Neural progenitor cell (in vitro differentiated cells): ENCODE measurements around the gene TEF. TPM values are rescaled to one million over a fixed set of nuclear protein-coding genes. Genes with fewer than 3 reads are reported as not detected.

Experiments
- DNase-seq: peaks from one replicate; pipeline ENCODE4 v3.0.0-alpha.2; 2016; ENCODE audit warnings: low spot score
- H2AFZ ChIP-seq: fragments of 200-600 bp; sonication (generic); replicated peaks from 2 replicates; pipeline ENCODE4 v1.6.1; 2016; ENCODE audit warnings: antibody characterized with exemption
- H3F3A ChIP-seq: fragments of 200-600 bp; sonication (generic); 2 replicates; pipeline ENCODE4 v1.6.1; 2016; ENCODE audit warnings: antibody characterized with exemption, low read depth
- H3K27ac ChIP-seq: fragments of 200-600 bp; sonication (generic); 2 replicates; pipeline ENCODE4 v1.5.1; 2016; ENCODE audit warnings: mild to moderate bottlenecking
- H3K27me3 ChIP-seq: fragments of 200-600 bp; sonication (generic); 2 replicates; pipeline ENCODE4 v1.6.1; 2016; ENCODE audit warnings: mild to moderate bottlenecking, moderate library complexity
- H3K36me3 ChIP-seq: fragments of 200-600 bp; sonication (generic); 2 replicates; pipeline ENCODE4 v1.5.1; 2016
- H3K4me1 ChIP-seq: fragments of 200-600 bp; sonication (generic); 2 replicates; pipeline ENCODE4 v1.6.1; 2016; ENCODE audit warnings: mixed run types
- H3K4me2 ChIP-seq: fragments of 200-600 bp; sonication (generic); 2 replicates; pipeline ENCODE4 v1.6.1; 2016
- H3K4me3 ChIP-seq: fragments of 200-600 bp; sonication (generic); 2 replicates; pipeline ENCODE4 v1.5.1; 2016
- H3K79me2 ChIP-seq: fragments of 200-600 bp; sonication (generic); 2 replicates; pipeline ENCODE4 v1.6.1; 2016; ENCODE audit warnings: low read depth
- H3K9ac ChIP-seq: fragments of 200-600 bp; sonication (generic); 2 replicates; pipeline ENCODE4 v1.6.1; 2016
- H3K9me3 ChIP-seq: fragments of 200-600 bp; sonication (generic); 2 replicates; pipeline ENCODE4 v1.5.1; 2016; ENCODE audit warnings: low read depth
- H4K20me1 ChIP-seq: fragments of 200-600 bp; sonication (generic); 2 replicates; pipeline ENCODE4 v1.6.1; 2016; ENCODE audit warnings: low read depth
- H3K27ac Mint-ChIP-seq: 3 replicates; pipeline ENCODE4 v1.8.0; 2021; ENCODE audit warnings: mixed read lengths
- H3K27me3 Mint-ChIP-seq: 2 replicates; pipeline ENCODE4 v1.8.0; 2022; ENCODE audit warnings: low read depth, mild to moderate bottlenecking, inconsistent platforms, moderate library complexity, mixed read lengths; ENCODE audit not compliant: insufficient read depth
- H3K36me3 Mint-ChIP-seq: 3 replicates; pipeline ENCODE4 v1.8.0; 2021; ENCODE audit warnings: mixed read lengths
- H3K4me1 Mint-ChIP-seq: 3 replicates; pipeline ENCODE4 v1.8.0; 2021; ENCODE audit warnings: mixed read lengths
- H3K4me3 Mint-ChIP-seq: 3 replicates; pipeline ENCODE4 v1.8.0; 2021; ENCODE audit warnings: mild to moderate bottlenecking, moderate library complexity, mixed read lengths
- H3K9me3 Mint-ChIP-seq: 3 replicates; pipeline ENCODE4 v1.8.0; 2020; ENCODE audit warnings: mixed read lengths
- EZH2 ChIP-seq: fragments of 200-600 bp; sonication (generic); IDR thresholded peaks from 2 replicates; pipeline ENCODE4 v1.6.1; 2017; ENCODE audit warnings: antibody characterized with exemption, mild to moderate bottlenecking, moderate library complexity
- EZH2phosphoT487 ChIP-seq: fragments of 200-600 bp; sonication (generic); IDR thresholded peaks from 2 replicates; pipeline ENCODE4 v1.6.1; 2017; ENCODE audit warnings: antibody characterized with exemption
- total RNA-seq: library from RNA; depleted of rRNA; stranded (reverse); fragments of >200 nt; gene quantifications from 2 replicates; pipeline ENCODE4 v1.2.3, GENCODE V29; 2015; ENCODE audit warnings: low replicate concordance
- TF ChIP-seq, protein P1 (sequence below): fragments of 200-600 bp; sonication (generic); IDR thresholded peaks from 2 replicates; pipeline ENCODE4 v1.5.1; 2017; ENCODE audit warnings: antibody characterized with exemption, mild to moderate bottlenecking

Gene TEF
- total RNA-seq, 1 donor from 2014 or later = 11.0 TPM

DNA sequence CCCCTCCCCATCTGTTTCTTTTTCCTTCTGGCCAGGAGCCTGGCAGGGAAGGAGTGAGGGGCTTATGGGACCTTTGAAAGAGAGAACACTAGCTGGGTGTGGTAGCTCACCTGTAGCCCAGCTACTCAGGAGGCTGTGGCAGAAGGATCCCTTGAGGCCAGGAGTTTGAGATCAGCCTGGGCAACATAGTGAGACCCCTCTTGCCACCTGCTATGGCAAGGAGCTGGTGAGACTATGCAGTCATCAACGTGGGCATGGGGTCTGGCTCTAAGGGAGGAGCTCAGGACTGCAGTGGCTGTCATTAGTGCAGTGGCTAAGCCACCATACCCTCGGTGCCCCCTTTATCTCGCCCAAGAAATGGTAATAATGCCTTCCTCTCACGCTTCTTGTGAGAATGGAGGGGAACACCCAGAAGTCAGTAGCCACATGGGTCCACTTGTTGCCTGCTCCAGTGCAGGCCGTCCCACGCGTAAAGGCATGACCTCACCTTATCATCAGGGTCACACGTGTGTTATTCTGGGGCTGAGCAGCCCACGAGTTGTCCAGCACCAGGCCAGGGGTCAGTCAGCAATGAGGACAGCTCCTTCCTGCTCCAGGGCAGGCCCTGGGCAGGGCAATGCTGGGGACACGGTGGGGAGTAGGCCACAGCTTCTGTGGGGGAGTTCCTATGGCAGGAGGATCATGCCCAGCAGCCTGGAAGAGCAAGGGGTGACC is 27.7 kb upstream of the TEF start:
- no peak overlapping the region for H3K9ac ChIP-seq
- peak overlapping the region; percentile 46 for H3K27ac Mint-ChIP-seq
- H3K36me3 Mint-ChIP-seq = peaks cover 17% of the 10 kb centered on the region
- H3F3A ChIP-seq = no peaks in the 10 kb centered on the region
- TF ChIP-seq EZH2 (no peak), EZH2phosphoT487 (no peak)
- TF ChIP-seq, protein P1, sequence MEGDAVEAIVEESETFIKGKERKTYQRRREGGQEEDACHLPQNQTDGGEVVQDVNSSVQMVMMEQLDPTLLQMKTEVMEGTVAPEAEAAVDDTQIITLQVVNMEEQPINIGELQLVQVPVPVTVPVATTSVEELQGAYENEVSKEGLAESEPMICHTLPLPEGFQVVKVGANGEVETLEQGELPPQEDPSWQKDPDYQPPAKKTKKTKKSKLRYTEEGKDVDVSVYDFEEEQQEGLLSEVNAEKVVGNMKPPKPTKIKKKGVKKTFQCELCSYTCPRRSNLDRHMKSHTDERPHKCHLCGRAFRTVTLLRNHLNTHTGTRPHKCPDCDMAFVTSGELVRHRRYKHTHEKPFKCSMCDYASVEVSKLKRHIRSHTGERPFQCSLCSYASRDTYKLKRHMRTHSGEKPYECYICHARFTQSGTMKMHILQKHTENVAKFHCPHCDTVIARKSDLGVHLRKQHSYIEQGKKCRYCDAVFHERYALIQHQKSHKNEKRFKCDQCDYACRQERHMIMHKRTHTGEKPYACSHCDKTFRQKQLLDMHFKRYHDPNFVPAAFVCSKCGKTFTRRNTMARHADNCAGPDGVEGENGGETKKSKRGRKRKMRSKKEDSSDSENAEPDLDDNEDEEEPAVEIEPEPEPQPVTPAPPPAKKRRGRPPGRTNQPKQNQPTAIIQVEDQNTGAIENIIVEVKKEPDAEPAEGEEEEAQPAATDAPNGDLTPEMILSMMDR = no peak
- no peak for DNase-seq
- no peak overlapping the region for H3K27ac ChIP-seq
- no peaks in the 10 kb centered on the region for H3K27me3 ChIP-seq
- no peaks in the 10 kb centered on the region for H3K79me2 ChIP-seq
- H3K4me1 Mint-ChIP-seq = peaks cover 1% of the 10 kb centered on the region
- no peaks in the 10 kb centered on the region for H4K20me1 ChIP-seq
- H2AFZ ChIP-seq = no peak overlapping the region
- H3K4me3 ChIP-seq = no peak overlapping the region
- H3K36me3 ChIP-seq = no peaks in the 10 kb centered on the region
- no peak overlapping the region for H3K4me2 ChIP-seq
- no peak overlapping the region for H3K4me3 Mint-ChIP-seq
- peaks cover 3% of the 10 kb centered on the region for H3K27me3 Mint-ChIP-seq
- H3K9me3 ChIP-seq = no peaks in the 10 kb centered on the region
- H3K9me3 Mint-ChIP-seq = no peaks in the 10 kb centered on the region
- no peaks in the 10 kb centered on the region for H3K4me1 ChIP-seq

DNA sequence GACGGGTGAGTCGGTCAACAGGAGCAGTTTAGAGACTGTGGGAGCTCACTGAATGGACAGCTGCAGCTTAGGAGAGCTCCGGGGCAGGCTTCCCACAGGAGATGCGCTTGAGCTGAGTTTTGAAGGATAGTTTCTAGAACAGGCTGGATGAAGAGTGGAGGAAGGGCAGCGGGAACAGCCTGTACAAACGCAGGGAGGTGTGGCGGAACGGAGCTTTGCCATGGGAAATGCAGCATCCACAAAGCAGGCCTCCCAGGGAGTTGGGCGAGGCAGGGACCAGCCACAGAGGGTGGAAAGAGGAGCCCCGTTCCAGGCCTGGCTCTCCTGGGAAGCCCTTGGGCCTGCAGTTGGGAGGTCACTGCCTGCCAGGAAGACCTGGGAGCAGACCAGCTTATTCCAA is 26.8 kb upstream of the TEF start:
- H3K36me3 Mint-ChIP-seq = peaks cover 16% of the 10 kb centered on the region
- H3K4me3 ChIP-seq = no peak overlapping the region

DNA sequence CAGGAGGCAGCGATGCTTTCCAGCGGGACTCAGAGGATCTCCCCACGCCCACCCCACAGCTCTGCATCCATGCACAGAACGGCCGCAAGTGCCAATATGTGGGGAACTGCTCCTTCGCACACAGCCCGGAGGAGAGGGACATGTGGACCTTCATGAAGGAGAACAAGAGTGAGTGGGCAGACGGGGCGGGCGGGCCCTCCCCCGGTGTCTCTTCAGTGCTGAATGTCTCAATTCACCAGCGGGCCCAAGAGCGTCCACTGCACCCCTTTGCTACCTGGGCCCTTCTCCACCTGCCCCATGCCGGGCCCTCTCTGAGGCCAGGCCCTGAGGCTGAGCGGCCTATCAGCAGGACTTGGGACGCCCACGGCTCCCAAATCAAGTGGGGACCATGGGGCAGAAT is 25.8 kb upstream of the TEF start:
- Mint-ChIP-seq H3K27ac (no peak overlapping the region), H3K27me3 (peaks cover 5% of the 10 kb centered on the region), H3K4me1 (peaks cover 10% of the 10 kb centered on the region), H3K9me3 (no peaks in the 10 kb centered on the region), H3K4me3 (no peak overlapping the region), H3K36me3 (peaks cover 9% of the 10 kb centered on the region)
- TF ChIP-seq, protein P1 = no peak
- TF ChIP-seq EZH2 = no peak
- TF ChIP-seq EZH2phosphoT487 = no peak
- Histone ChIP-seq H3F3A (peaks cover 1% of the 10 kb centered on the region), H3K36me3 (no peaks in the 10 kb centered on the region), H3K79me2 (no peaks in the 10 kb centered on the region), H4K20me1 (peaks cover 4% of the 10 kb centered on the region), H3K27ac (no peak overlapping the region), H3K4me3 (no peak overlapping the region), H3K9me3 (no peaks in the 10 kb centered on the region), H3K4me1 (peaks cover 13% of the 10 kb centered on the region), H3K9ac (no peak overlapping the region), H2AFZ (no peak overlapping the region), H3K27me3 (no peaks in the 10 kb centered on the region), H3K4me2 (no peak overlapping the region)
- DNase-seq = no peak

More for the DNA sequence above, 26.8 kb upstream of the TEF start:
- Mint-ChIP-seq H3K9me3 (no peaks in the 10 kb centered on the region), H3K4me1 (peaks cover 9% of the 10 kb centered on the region), H3K4me3 (peak overlapping the region; percentile 58), H3K27ac (peak overlapping the region; percentile 77), H3K27me3 (peaks cover 4% of the 10 kb centered on the region)
- Histone ChIP-seq H3K4me2 (no peak overlapping the region), H3K27ac (no peak overlapping the region), H2AFZ (no peak overlapping the region), H3K9me3 (no peaks in the 10 kb centered on the region), H3K9ac (no peak overlapping the region), H4K20me1 (peaks cover 2% of the 10 kb centered on the region), H3K36me3 (no peaks in the 10 kb centered on the region), H3K27me3 (no peaks in the 10 kb centered on the region), H3F3A (no peaks in the 10 kb centered on the region), H3K4me1 (peaks cover 7% of the 10 kb centered on the region), H3K79me2 (no peaks in the 10 kb centered on the region)
- DNase-seq = no peak
- TF ChIP-seq EZH2 (no peak), EZH2phosphoT487 (no peak)
- TF ChIP-seq, protein P1 = no peak
